ENCODE measurements around the gene ZNF609.

ZNF609 gene

GRCh38 chr15:64701482-64702184 lies 241.3 kb downstream of the ZNF609 start:
- no peak for DNase-seq

- peak; percentile 77 to 93 for DNase-seq
Measured at GRCh38 chr15:64702816-64703631, 242.6 kb downstream of the ZNF609 start.

GRCh38 chr15:64703632-64703959 lies 243.2 kb downstream of the ZNF609 start:
- DNase-seq: no peak

- no peak for DNase-seq
Measured at GRCh38 chr15:64705006-64705405, 244.6 kb downstream of the ZNF609 start.

GRCh38 chr15:64706011-64706911 lies 245.9 kb downstream of the ZNF609 start:
- DNase-seq: no peak

- no peak for DNase-seq
Measured at GRCh38 chr15:64710676-64711428, 250.5 kb downstream of the ZNF609 start.

- no peak for DNase-seq
Measured at GRCh38 chr15:64712353-64712752, 252.0 kb downstream of the ZNF609 start.

- no peak for DNase-seq
Measured at GRCh38 chr15:64713592-64713991, 253.2 kb downstream of the ZNF609 start.

- no peak for DNase-seq
Measured at GRCh38 chr15:64716452-64716851, 256.1 kb downstream of the ZNF609 start.

GRCh38 chr15:64717130-64717529 lies 256.8 kb downstream of the ZNF609 start:
- no peak for DNase-seq

GRCh38 chr15:64717735-64718495 lies 257.5 kb downstream of the ZNF609 start:
- no peak for DNase-seq

GRCh38 chr15:64720188-64720587 lies 259.8 kb downstream of the ZNF609 start:
- DNase-seq: no peak

- DNase-seq: no peak
Measured at GRCh38 chr15:64730151-64730550, 269.8 kb downstream of the ZNF609 start.

GRCh38 chr15:64731012-64731804 lies 270.8 kb downstream of the ZNF609 start:
- peak; percentile 58 to 77 for DNase-seq

GRCh38 chr15:64731805-64732151 lies 271.4 kb downstream of the ZNF609 start:
- no peak for DNase-seq

- DNase-seq: no peak
Measured at GRCh38 chr15:64732156-64732860, 271.9 kb downstream of the ZNF609 start.
